Measurements from ENCODE around the gene ACBD6.
A peak's percentile ranks its signal among the peaks of the same experiment; 100 is the strongest.

The ACBD6 gene

GRCh38 chr1:180249725-180250498, 252.5 kb downstream of the ACBD6 start:
- H3K9me3 ChIP-seq (ENCODE audit: insufficient read depth, low read depth, low read length), result no peaks in the 10 kb centered on the region

GRCh38 chr1:180248731-180249681, 253.4 kb downstream of the ACBD6 start:
- Histone ChIP-seq H3K9ac (ENCODE audit: low read depth, low read length, poor library complexity, severe bottlenecking) (no peak overlapping the region), H3K36me3 (ENCODE audit: insufficient read depth, low read length) (no peaks in the 10 kb centered on the region), H2AFZ (ENCODE audit: low read length) (no peak overlapping the region), H3K4me2 (ENCODE audit: low read depth, low read length, poor library complexity, severe bottlenecking) (no peak overlapping the region), H3K79me2 (ENCODE audit: insufficient read depth, low read length) (no peaks in the 10 kb centered on the region), H3K4me3 (ENCODE audit: low read length, poor library complexity, severe bottlenecking) (no peak overlapping the region), H4K20me1 (ENCODE audit: insufficient read depth, low read length, poor library complexity, severe bottlenecking) (no peaks in the 10 kb centered on the region), H3K27me3 (ENCODE audit: insufficient read depth, low read length, poor library complexity, severe bottlenecking) (no peaks in the 10 kb centered on the region), H3F3A (ENCODE audit: low read depth) (no peaks in the 10 kb centered on the region), H3K4me1 (ENCODE audit: insufficient read depth, low read length, poor library complexity, severe bottlenecking) (peaks cover 17% of the 10 kb centered on the region), H3K9me2 (replicated peaks; ENCODE audit: low read depth, low read length) (no peaks in the 10 kb centered on the region), H3K9me3 (ENCODE audit: insufficient read depth, low read depth, low read length) (no peaks in the 10 kb centered on the region)
- TF ChIP-seq CTCF (conservative IDR thresholded peaks at IDR 0.05; ENCODE audit: low read length), result peak; percentile 70
- TF ChIP-seq EZH2phosphoT487 (IDR thresholded peaks at IDR 0.05; ENCODE audit: borderline replicate concordance), result no peak

More at GRCh38 chr1:180249725-180250498, 252.5 kb downstream of the ACBD6 start:
- H3K9ac ChIP-seq (ENCODE audit: low read depth, low read length, poor library complexity, severe bottlenecking), result no peak overlapping the region
- H3K36me3 ChIP-seq (ENCODE audit: insufficient read depth, low read length), result no peaks in the 10 kb centered on the region
- H4K20me1 ChIP-seq (ENCODE audit: insufficient read depth, low read length, poor library complexity, severe bottlenecking), result no peaks in the 10 kb centered on the region
- H3F3A ChIP-seq (ENCODE audit: low read depth), result no peaks in the 10 kb centered on the region
- no peak overlapping the region for H2AFZ ChIP-seq (ENCODE audit: low read length)
- H3K4me2 ChIP-seq (ENCODE audit: low read depth, low read length, poor library complexity, severe bottlenecking), result no peak overlapping the region
- TF ChIP-seq EZH2phosphoT487 (IDR thresholded peaks at IDR 0.05; ENCODE audit: borderline replicate concordance) (no peak), CTCF (conservative IDR thresholded peaks at IDR 0.05; ENCODE audit: low read length) (no peak)
- H3K79me2 ChIP-seq (ENCODE audit: insufficient read depth, low read length), result no peaks in the 10 kb centered on the region
- H3K4me1 ChIP-seq (ENCODE audit: insufficient read depth, low read length, poor library complexity, severe bottlenecking), result peaks cover 11% of the 10 kb centered on the region
- H3K4me3 ChIP-seq (ENCODE audit: low read length, poor library complexity, severe bottlenecking), result no peak overlapping the region
- no peaks in the 10 kb centered on the region for H3K9me2 ChIP-seq (replicated peaks; ENCODE audit: low read depth, low read length)
- no peaks in the 10 kb centered on the region for H3K27me3 ChIP-seq (ENCODE audit: insufficient read depth, low read length, poor library complexity, severe bottlenecking)

DNA sequence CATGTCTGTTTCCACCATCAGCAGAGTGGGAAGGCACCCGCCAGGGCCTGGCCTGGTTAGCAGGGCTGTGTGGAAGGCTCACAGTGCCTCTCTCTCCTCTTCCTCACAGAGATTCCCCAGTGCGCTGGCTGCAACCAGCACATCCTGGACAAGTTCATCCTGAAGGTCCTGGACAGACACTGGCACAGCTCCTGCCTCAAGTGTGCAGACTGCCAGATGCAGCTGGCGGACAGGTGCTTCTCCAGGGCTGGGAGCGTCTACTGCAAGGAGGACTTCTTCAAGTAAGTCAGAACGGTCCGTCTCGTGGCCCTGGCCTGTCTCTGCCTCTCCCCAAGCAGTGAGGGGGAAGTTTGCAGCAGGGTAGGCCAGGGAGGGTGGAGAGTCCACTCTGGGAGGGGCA, 254.2 kb downstream of the ACBD6 start:
- Histone ChIP-seq H3K4me2 (ENCODE audit: low read depth, low read length, poor library complexity, severe bottlenecking) (no peak overlapping the region), H3K9me2 (replicated peaks; ENCODE audit: low read depth, low read length) (no peaks in the 10 kb centered on the region), H3K27me3 (ENCODE audit: insufficient read depth, low read length, poor library complexity, severe bottlenecking) (no peaks in the 10 kb centered on the region), H2AFZ (ENCODE audit: low read length) (no peak overlapping the region), H3K9me3 (ENCODE audit: insufficient read depth, low read depth, low read length) (no peaks in the 10 kb centered on the region), H3K4me1 (ENCODE audit: insufficient read depth, low read length, poor library complexity, severe bottlenecking) (peaks cover 17% of the 10 kb centered on the region), H3K79me2 (ENCODE audit: insufficient read depth, low read length) (no peaks in the 10 kb centered on the region), H3K36me3 (ENCODE audit: insufficient read depth, low read length) (no peaks in the 10 kb centered on the region), H3F3A (ENCODE audit: low read depth) (no peaks in the 10 kb centered on the region), H3K9ac (ENCODE audit: low read depth, low read length, poor library complexity, severe bottlenecking) (no peak overlapping the region), H3K4me3 (ENCODE audit: low read length, poor library complexity, severe bottlenecking) (no peak overlapping the region), H4K20me1 (ENCODE audit: insufficient read depth, low read length, poor library complexity, severe bottlenecking) (no peaks in the 10 kb centered on the region)
- no peak for TF ChIP-seq CTCF (conservative IDR thresholded peaks at IDR 0.05; ENCODE audit: low read length)
- no peak for TF ChIP-seq EZH2phosphoT487 (IDR thresholded peaks at IDR 0.05; ENCODE audit: borderline replicate concordance)
